DND-41 (cell line): ENCODE data around the gene PLD1.

Experiments
- CTCF ChIP-seq: IDR thresholded peaks from 2 replicates; pipeline ENCODE4 v1.5.1; 2012; ENCODE audit warnings: borderline replicate concordance, low read length, moderate library complexity, mild to moderate bottlenecking; ENCODE audit not compliant: poor library complexity, severe bottlenecking; ENCODE audit errors: extremely low read depth
- EZH2 ChIP-seq: IDR thresholded peaks from 3 replicates; pipeline ENCODE4 v1.6.1; 2012; ENCODE audit warnings: borderline replicate concordance, low read depth, mild to moderate bottlenecking, moderate library complexity, low read length, inconsistent platforms; ENCODE audit not compliant: severe bottlenecking

DNA sequence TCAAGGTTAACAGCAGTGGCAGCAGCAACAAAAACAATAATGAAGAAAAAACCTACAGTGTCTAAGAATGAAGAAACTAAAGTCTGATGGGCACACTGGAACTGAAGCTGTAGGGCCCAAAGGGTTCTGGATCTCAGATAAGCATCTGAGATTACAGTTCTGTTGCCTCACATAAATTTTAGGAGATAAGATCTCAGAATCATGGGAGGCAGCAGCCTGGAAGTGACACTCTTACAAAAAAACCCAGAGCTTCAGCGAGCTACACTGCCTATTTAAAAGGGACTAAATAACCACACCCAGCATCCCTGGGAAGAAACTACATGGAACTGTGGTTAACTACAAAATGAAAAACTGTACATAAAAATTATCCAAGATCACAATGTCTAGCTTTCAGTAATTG, 61.2 kb downstream of the PLD1 start:
- TF ChIP-seq CTCF (no peak), EZH2 (no peak)
